ENCODE data around the gene LPCAT4. TPM values are rescaled to one million over a fixed set of nuclear protein-coding genes. Genes with fewer than 3 reads are reported as not detected.

LPCAT4 gene
- total RNA-seq, 1 donor from 2014 or later, result 34.3 TPM

- DNase-seq (ENCODE audit: low spot score), result no peak
- intact Hi-C loops (cut with DNase I), result no loop called here
These were observed 52.2 kb downstream of the LPCAT4 start for GRCh38 chr15:34314491-34315490.

DNA sequence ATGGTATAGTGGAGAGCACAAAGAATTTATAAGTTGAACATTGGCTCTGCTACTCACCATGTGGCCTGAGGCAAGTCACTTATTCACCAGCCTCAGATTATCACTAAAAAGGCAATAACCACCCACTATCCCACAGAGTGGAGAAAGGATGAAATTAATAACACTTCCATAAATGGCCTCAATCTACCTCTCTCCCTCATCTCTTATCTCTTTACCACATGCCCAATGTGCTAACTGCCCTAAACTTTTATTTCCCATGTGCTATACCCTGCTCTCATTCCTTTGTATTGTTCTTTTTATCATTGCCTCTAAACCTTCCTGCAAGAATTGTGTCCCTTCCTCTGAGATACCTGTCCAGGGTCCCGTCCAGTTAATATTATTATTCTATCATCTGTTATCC lies 55.4 kb downstream of the LPCAT4 start:
- intact Hi-C loops (cut with DNase I), result no loop called here
- DNase-seq (ENCODE audit: low spot score), result no peak

Small RNA genes within 50 kb of the gene (microRNA-seq; reads per million reads assigned to microRNA genes)
- not detected for gene MIR1233-1

Other genes starting within 250 kb of the LPCAT4 start
- gene KATNBL1, start 157.1 kb downstream of the LPCAT4 start, total RNA-seq, result 23.3 TPM
- gene EMC4, start 142.2 kb downstream of the LPCAT4 start, total RNA-seq, result 70.8 TPM
- gene SLC12A6, start 29.4 kb downstream of the LPCAT4 start, total RNA-seq, result 18.2 TPM
- gene NOP10, start 24.1 kb downstream of the LPCAT4 start, total RNA-seq, result 96.9 TPM
- gene NUTM1, start 23.9 kb downstream of the LPCAT4 start, total RNA-seq, result not detected
- 26.7 TPM for gene GOLGA8A, start 70.6 kb upstream of the LPCAT4 start, total RNA-seq
- 36.9 TPM for gene GOLGA8B, start 216.5 kb upstream of the LPCAT4 start, total RNA-seq